HG02870 (cell line): ENCODE data around the gene PAFAH2.
"Not testable (repeated sequence)": the region's sequence is repeated elsewhere in the genome, so short reads cannot be mapped to it uniquely, and the experiment has no call there.

ENCODE experiments used
- ATAC-seq: cut with Tn5 transposase; IDR thresholded peaks from one replicate; pipeline ENCODE4 v1.9.1; 2021; ENCODE audit warnings: mild to moderate bottlenecking, moderate library complexity; ENCODE audit not compliant: unreplicated experiment

PAFAH2 gene

GRCh38 chr1:25943511-25943910, 54.4 kb downstream of the PAFAH2 start:
- ATAC-seq, result not testable (repeated sequence)

- no peak for ATAC-seq
These were observed 60.9 kb downstream of the PAFAH2 start for GRCh38 chr1:25936947-25937346.

- no peak for ATAC-seq
These were observed 64.1 kb downstream of the PAFAH2 start for GRCh38 chr1:25933479-25934365.

GRCh38 chr1:25932811-25933400, 65.0 kb downstream of the PAFAH2 start:
- ATAC-seq, result not testable (repeated sequence)

- no peak for ATAC-seq
These were observed 65.5 kb downstream of the PAFAH2 start for GRCh38 chr1:25932321-25932720.

- ATAC-seq, result no peak
These were observed 68.8 kb downstream of the PAFAH2 start for GRCh38 chr1:25929016-25929415.

GRCh38 chr1:25927521-25928265, 70.2 kb downstream of the PAFAH2 start:
- ATAC-seq, result no peak

- ATAC-seq, result no peak
These were observed 70.9 kb downstream of the PAFAH2 start for GRCh38 chr1:25926731-25927496.

- no peak for ATAC-seq
These were observed 73.4 kb downstream of the PAFAH2 start for GRCh38 chr1:25924454-25924853.

GRCh38 chr1:25922971-25923552, 74.8 kb downstream of the PAFAH2 start:
- ATAC-seq, result no peak

GRCh38 chr1:25922056-25922970, 75.5 kb downstream of the PAFAH2 start:
- ATAC-seq, result no peak

GRCh38 chr1:25918615-25919014, 79.2 kb downstream of the PAFAH2 start:
- ATAC-seq, result no peak

GRCh38 chr1:25917996-25918395, 79.9 kb downstream of the PAFAH2 start:
- no peak for ATAC-seq

GRCh38 chr1:25916460-25916859, 81.4 kb downstream of the PAFAH2 start:
- no peak for ATAC-seq

- ATAC-seq, result no peak
These were observed 83.5 kb downstream of the PAFAH2 start for GRCh38 chr1:25914074-25914995.

GRCh38 chr1:25913206-25913605, 84.7 kb downstream of the PAFAH2 start:
- no peak for ATAC-seq

- no peak for ATAC-seq
These were observed 85.6 kb downstream of the PAFAH2 start for GRCh38 chr1:25912076-25912831.

- no peak for ATAC-seq
These were observed 86.7 kb downstream of the PAFAH2 start for GRCh38 chr1:25911162-25911561.
